Measurements from ENCODE around the gene SLC16A8. TPM values are rescaled to one million over a fixed set of nuclear protein-coding genes. Genes with fewer than 3 reads are reported as not detected.

The SLC16A8 gene
- polyA plus RNA-seq, 3 donors: not detected

GRCh38 chr22:38040953-38041759 is 42.8 kb downstream of the SLC16A8 start:
- Histone ChIP-seq H3K27ac (ENCODE audit: low read depth in 1 of 2, low read length in 2 of 2) (peak overlapping the region in 1 of 2 donors; percentile 51), H3K4me1 (ENCODE audit: control insufficient read depth in 1 of 2, insufficient read depth in 2 of 2, low read length in 2 of 2) (peaks cover 24% of the 10 kb centered on the region in 2 donors), H3K9me3 (replicated peaks in 1 of 2; ENCODE audit: control insufficient read depth in 1 of 2, insufficient read depth in 1 of 2, low read length in 2 of 2) (no peaks in the 10 kb centered on the region), H3K9ac (ENCODE audit: insufficient read depth, low read length, poor library complexity, severe bottlenecking) (no peak overlapping the region), H3K4me2 (replicated peaks; ENCODE audit: extremely low read depth, low read length, poor library complexity, severe bottlenecking) (peak overlapping the region; percentile 66), H4K20me1 (ENCODE audit: insufficient read depth, low read length) (no peaks in the 10 kb centered on the region), H2AFZ (ENCODE audit: insufficient read depth, low read depth, low read length, poor library complexity, severe bottlenecking) (no peak overlapping the region), H3K79me2 (ENCODE audit: insufficient read depth, low read length) (no peaks in the 10 kb centered on the region), H3K27me3 (ENCODE audit: control insufficient read depth in 2 of 2, insufficient read depth in 2 of 2, low read length in 2 of 2) (no peaks in the 10 kb centered on the region), H3K36me3 (replicated peaks in 1 of 2; ENCODE audit: control insufficient read depth in 1 of 2, insufficient read depth in 2 of 2, low read length in 2 of 2) (no peaks in the 10 kb centered on the region), H3K4me3 (replicated peaks in 1 of 3; ENCODE audit: low read depth in 2 of 3, low read length in 3 of 3) (no peak overlapping the region)
- intact Hi-C loops (cut with micrococcal nuclease): no loop called here
- Mint-ChIP-seq H3K27me3 (ENCODE audit: low read depth in 3 of 3) (peaks cover 0 to 3% (median 2%) of the 10 kb centered on the region in 3 donors), H3K4me1 (peaks cover 26% of the 10 kb centered on the region), H3K4me3 (peak overlapping the region in 1 of 2 donors; percentile 18), H3K9me3 (peaks cover 0 to 2% (median 0%) of the 10 kb centered on the region in 7 donors), H3K36me3 (no peaks in the 10 kb centered on the region), H3K27ac (peak overlapping the region in 2 of 7 donors; percentile 13 to 19)
- TF ChIP-seq CTCF (IDR thresholded peaks at IDR 0.05): no peak
- WGBS (ENCODE audit: insufficient coverage): 97% methylated on average over 9 of the region's 20 CpGs
- no peak for DNase-seq

GRCh38 chr22:38038890-38039812 is 44.8 kb downstream of the SLC16A8 start:
- Mint-ChIP-seq H3K4me3 (no peak overlapping the region), H3K9me3 (peaks cover 0 to 2% (median 0%) of the 10 kb centered on the region in 7 donors), H3K27me3 (ENCODE audit: low read depth in 3 of 3) (peaks cover 0 to 3% (median 0%) of the 10 kb centered on the region in 3 donors), H3K4me1 (peaks cover 34% of the 10 kb centered on the region), H3K27ac (peak overlapping the region in 1 of 7 donors; percentile 64), H3K36me3 (no peaks in the 10 kb centered on the region)
- no peak for TF ChIP-seq CTCF (IDR thresholded peaks at IDR 0.05)
- WGBS (ENCODE audit: insufficient coverage): 97% methylated on average over 38 of the region's 46 CpGs
- intact Hi-C loops (cut with micrococcal nuclease): no loop called here
- no peak overlapping the region for H3K4me2 ChIP-seq (replicated peaks; ENCODE audit: extremely low read depth, low read length, poor library complexity, severe bottlenecking)
- H2AFZ ChIP-seq (ENCODE audit: insufficient read depth, low read depth, low read length, poor library complexity, severe bottlenecking): no peak overlapping the region
- no peak for DNase-seq
- peaks cover 28 to 32% of the 10 kb centered on the region in 2 donors for H3K4me1 ChIP-seq (ENCODE audit: control insufficient read depth in 1 of 2, insufficient read depth in 2 of 2, low read length in 2 of 2)
- H3K27me3 ChIP-seq (ENCODE audit: control insufficient read depth in 2 of 2, insufficient read depth in 2 of 2, low read length in 2 of 2): no peaks in the 10 kb centered on the region
- no peaks in the 10 kb centered on the region for H3K9me3 ChIP-seq (replicated peaks in 1 of 2; ENCODE audit: control insufficient read depth in 1 of 2, insufficient read depth in 1 of 2, low read length in 2 of 2)
- no peaks in the 10 kb centered on the region for H3K79me2 ChIP-seq (ENCODE audit: insufficient read depth, low read length)
- H3K9ac ChIP-seq (ENCODE audit: insufficient read depth, low read length, poor library complexity, severe bottlenecking): no peak overlapping the region
- no peaks in the 10 kb centered on the region for H4K20me1 ChIP-seq (ENCODE audit: insufficient read depth, low read length)
- no peak overlapping the region for H3K4me3 ChIP-seq (replicated peaks in 1 of 3; ENCODE audit: low read depth in 2 of 3, low read length in 3 of 3)
- no peaks in the 10 kb centered on the region for H3K36me3 ChIP-seq (replicated peaks in 1 of 2; ENCODE audit: control insufficient read depth in 1 of 2, insufficient read depth in 2 of 2, low read length in 2 of 2)
- no peak overlapping the region for H3K27ac ChIP-seq (ENCODE audit: low read depth in 1 of 2, low read length in 2 of 2)
